ENCODE data around the gene SKI. TPM values are rescaled to one million over a fixed set of nuclear protein-coding genes. Genes with fewer than 3 reads are reported as not detected.
A peak's percentile ranks its signal among the peaks of the same experiment; 100 is the strongest.
"Not testable (repeated sequence)": the region's sequence is repeated elsewhere in the genome, so short reads cannot be mapped to it uniquely, and the experiment has no call there.

Gene SKI
- polyA plus RNA-seq, 1 donor, result 53.8 TPM

GRCh38 chr1:2320006-2320405 lies 91.9 kb downstream of the SKI start:
- DNase-seq (ENCODE audit: low read depth), result no peak

- no peak for DNase-seq (ENCODE audit: low read depth)
These were observed 92.9 kb downstream of the SKI start for GRCh38 chr1:2320760-2321667.

GRCh38 chr1:2322065-2322571 lies 94.0 kb downstream of the SKI start:
- peak; percentile 56 for DNase-seq (ENCODE audit: low read depth)

GRCh38 chr1:2322581-2323211 lies 94.6 kb downstream of the SKI start:
- no peak for DNase-seq (ENCODE audit: low read depth)

GRCh38 chr1:2323451-2323974 lies 95.4 kb downstream of the SKI start:
- no peak for DNase-seq (ENCODE audit: low read depth)

- no peak for DNase-seq (ENCODE audit: low read depth)
These were observed 96.6 kb downstream of the SKI start for GRCh38 chr1:2324553-2325366.

- DNase-seq (ENCODE audit: low read depth), result no peak
These were observed 98.4 kb downstream of the SKI start for GRCh38 chr1:2326524-2326923.

- DNase-seq (ENCODE audit: low read depth), result not testable (repeated sequence)
These were observed 99.0 kb downstream of the SKI start for GRCh38 chr1:2327162-2327561.

GRCh38 chr1:2327841-2328240 lies 99.7 kb downstream of the SKI start:
- no peak for DNase-seq (ENCODE audit: low read depth)

GRCh38 chr1:2328676-2329455 lies 100.7 kb downstream of the SKI start:
- no peak for DNase-seq (ENCODE audit: low read depth)

GRCh38 chr1:2330035-2330434 lies 101.9 kb downstream of the SKI start:
- no peak for DNase-seq (ENCODE audit: low read depth)

GRCh38 chr1:2330519-2331199 lies 102.5 kb downstream of the SKI start:
- DNase-seq (ENCODE audit: low read depth), result peak; percentile 53

- no peak for DNase-seq (ENCODE audit: low read depth)
These were observed 103.1 kb downstream of the SKI start for GRCh38 chr1:2331200-2331544.

GRCh38 chr1:2331580-2331979 lies 103.5 kb downstream of the SKI start:
- not testable (repeated sequence) for DNase-seq (ENCODE audit: low read depth)

GRCh38 chr1:2334366-2334765 lies 106.2 kb downstream of the SKI start:
- DNase-seq (ENCODE audit: low read depth), result no peak

GRCh38 chr1:2334883-2335534 lies 106.9 kb downstream of the SKI start:
- DNase-seq (ENCODE audit: low read depth), result no peak

- no peak for DNase-seq (ENCODE audit: low read depth)
These were observed 107.8 kb downstream of the SKI start for GRCh38 chr1:2335721-2336455.

- no peak for DNase-seq (ENCODE audit: low read depth)
These were observed 108.4 kb downstream of the SKI start for GRCh38 chr1:2336499-2336898.

GRCh38 chr1:2337081-2337480 lies 109.0 kb downstream of the SKI start:
- no peak for DNase-seq (ENCODE audit: low read depth)
